GM20431 (cell line): ENCODE data around the gene PLXDC2.
"Not testable (repeated sequence)": the region's sequence is repeated elsewhere in the genome, so short reads cannot be mapped to it uniquely, and the experiment has no call there.

Experiments used
- in situ Hi-C: fragments of 300-500 bp; cut with MseI, MboI; formaldehyde crosslinking; loops from one replicate; pipeline ENCODE4 v1.15.0; 2020; ENCODE audit warnings: low sequenced_read_pairs; ENCODE audit not compliant: unreplicated experiment

Gene PLXDC2

DNA sequence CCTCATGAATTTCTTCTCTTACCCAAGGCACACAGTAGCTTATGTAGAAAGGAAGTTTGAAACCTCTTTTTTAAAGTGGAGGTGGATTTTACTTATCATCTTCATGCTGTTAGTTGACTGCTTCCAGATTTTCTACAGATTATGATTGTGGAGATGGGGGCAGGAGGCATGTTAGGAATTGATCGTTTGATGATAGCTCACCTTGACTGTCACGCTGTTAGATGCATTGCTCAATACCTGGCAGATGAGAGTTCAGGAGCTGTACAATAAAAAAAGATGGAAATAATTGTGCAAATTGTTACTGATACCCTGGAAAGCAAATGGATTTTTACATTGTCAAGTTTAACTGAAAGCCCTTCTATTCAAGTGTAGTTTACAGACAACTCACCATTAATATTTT, 340.3 kb downstream of the PLXDC2 start:
- in situ Hi-C loops = no loop called here

DNA sequence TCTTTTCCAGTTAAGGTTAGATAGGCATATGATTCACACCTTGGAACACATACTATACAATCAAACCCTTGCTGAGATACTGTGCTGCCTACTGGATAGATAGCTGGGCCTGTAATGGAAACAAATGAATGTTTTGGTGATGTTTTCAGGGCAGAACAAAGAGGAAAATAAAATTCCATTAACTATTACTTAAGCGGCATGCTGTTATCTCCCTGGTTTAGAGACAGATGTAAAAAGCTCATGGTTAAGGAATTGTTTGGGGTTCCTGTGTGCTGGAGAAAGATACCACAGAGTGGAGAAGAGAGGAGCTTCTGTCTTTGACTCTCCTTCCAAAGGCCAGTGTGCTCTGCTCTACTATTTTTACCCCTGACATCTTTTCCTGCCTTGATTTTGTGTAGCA, 341.1 kb downstream of the PLXDC2 start:
- in situ Hi-C loops = no loop called here

DNA sequence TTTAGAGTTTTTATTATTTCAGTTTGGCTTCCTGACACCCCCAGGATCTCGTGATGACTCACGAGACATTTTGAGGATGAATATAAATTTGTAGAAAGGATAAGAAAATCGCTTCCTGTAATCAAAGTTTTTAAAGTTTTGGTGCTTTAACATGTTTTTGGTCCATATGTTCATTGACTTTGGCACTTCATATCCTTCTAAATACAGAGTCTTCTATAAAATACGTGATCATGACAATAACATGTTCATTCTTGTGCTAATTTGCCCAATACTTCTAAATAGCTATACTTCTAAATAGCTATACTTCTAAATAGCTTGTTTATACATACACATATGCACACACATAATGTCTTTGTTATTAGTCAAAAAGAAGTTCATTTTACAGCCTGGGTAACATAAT, 341.9 kb downstream of the PLXDC2 start:
- in situ Hi-C loops = no loop called here

DNA sequence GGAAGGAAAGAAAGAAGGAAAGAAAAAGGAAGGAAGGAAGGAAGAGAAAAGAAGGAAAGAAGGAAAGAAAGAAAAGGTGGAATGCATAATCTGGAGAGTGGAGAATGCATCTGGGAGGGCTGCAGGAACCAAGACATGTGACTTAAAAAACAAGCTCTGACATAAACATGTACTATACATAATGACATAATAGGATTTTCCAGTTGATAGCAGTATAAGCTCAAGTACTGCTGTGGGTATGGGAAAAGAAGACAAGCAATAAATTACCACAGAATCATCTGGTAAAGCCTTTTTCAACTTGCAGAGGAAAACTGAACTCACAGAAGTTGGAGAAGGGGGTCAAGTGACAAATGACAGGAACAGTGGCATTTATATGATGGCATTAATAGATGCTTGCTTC, 345.9 kb downstream of the PLXDC2 start:
- in situ Hi-C loops = no loop called here

DNA sequence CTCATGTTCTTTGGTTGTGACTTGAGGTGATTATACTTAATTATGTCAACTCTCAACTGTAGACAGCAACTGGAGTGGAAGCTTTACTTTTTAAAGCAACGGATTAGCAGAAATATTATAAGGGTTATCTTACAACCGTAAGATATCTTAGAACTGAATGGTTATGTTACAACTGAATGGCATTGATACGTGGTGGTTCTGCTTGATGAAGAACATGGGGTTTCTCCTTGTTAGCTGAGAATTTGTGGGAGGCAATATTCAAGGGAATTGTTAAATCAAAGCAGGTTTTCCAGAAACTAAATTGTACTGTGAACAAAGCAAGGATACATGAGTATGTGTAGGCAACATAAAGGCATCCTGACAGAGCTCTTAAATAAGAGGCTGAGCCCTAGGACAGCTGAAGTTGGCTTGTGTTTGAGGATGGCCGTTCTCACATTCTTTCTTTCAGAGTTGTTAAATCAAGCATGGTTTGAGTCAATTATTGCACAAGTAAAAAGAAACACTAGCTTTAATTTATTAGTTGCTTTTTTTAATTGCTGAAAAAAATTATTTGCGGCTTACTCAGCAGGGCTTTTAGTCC, 350.0 kb downstream of the PLXDC2 start:
- in situ Hi-C loops = no loop called here

DNA sequence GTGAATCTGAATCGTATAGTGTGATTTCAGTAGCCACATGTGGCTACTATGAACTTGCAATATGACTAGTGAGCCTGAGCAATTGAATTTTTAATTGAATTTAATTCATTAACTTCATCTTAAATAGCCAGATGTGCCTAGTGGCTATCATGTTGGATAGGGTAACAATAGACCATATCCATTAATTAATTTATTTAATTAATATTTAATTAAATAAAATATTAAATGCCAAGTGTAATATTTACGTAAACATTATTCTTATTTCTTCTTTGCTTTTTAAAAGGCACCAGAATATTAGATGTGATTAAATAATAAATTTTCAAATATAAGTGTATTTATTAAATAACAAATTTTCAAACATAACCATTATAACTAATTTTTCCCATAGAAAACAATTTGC, 354.4 kb downstream of the PLXDC2 start:
- in situ Hi-C loops = no loop called here

DNA sequence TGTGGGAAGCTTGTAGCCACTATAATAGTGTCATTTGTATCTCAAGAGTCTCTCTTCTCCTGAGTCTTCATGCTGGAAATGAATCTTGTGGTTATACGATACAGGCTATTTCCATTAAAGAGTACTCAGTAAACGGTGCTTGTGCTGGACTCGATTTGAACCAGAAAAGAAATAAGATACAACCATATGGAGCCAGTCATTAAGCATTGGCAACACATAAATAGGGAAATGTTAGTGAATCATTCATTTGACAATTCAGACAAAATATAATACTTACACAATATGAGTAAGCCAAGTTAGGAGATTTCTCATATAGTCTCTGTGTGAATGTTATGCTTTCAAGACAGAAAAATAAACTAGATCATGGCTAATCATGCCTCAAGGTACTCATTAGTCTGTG, 356.8 kb downstream of the PLXDC2 start:
- in situ Hi-C loops = no loop called here

DNA sequence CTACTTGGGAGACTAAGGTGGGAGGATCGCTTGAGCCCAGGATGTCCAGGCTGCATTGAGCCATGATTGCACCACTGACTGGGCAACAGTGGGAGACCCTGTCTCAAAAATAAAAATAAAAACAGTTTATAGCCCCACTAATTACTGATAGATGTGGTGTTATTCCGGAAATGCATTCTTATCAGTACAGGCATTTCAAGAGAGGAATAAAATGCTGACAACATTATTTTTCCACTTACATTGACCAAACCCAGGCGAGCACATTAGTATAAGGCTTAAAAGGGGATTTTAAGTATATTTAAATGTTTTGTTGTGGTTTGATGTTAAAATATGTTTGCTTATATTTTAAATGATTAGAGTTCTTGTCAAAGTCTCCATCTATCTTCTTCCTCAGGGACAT, 359.5 kb downstream of the PLXDC2 start:
- in situ Hi-C loops = no loop called here

DNA sequence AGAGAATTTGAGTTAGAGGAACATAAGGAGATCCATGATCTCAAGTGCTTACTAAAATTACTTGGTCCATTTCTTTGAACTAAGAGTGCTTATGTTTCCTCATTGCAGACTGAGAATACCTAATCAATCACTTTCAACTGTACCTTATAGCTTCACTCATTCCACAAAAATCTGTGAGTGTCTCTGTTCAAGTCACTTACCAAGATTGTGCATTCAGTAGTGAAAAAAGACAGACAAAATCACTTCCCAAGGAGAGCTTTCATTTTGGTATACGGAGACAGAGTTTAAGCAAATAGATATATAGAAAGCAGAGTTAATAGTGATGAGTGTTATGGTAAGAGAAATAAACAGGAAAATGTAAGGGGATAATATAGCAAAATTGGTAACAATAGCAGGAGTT, 364.5 kb downstream of the PLXDC2 start:
- in situ Hi-C loops = no loop called here

DNA sequence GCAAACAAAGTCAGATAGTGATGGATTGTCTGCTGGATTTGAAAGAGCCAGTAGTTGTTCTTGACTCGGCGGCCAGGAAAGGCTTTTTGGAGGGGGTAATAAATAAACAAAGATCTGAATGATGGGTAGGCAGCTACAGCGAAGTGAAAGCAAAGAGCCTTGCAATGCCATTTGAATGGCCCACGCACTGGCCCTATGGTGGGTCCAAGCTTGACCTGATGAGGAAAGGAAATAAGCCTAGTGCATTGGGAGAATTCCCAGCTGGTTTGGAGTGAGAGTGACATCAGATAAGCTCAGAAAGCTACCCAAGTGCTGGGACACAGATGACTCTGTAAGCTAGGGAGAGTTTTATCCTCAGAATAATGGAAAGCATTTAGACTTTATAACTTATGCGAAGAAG, 365.2 kb downstream of the PLXDC2 start:
- in situ Hi-C loops = no loop called here

DNA sequence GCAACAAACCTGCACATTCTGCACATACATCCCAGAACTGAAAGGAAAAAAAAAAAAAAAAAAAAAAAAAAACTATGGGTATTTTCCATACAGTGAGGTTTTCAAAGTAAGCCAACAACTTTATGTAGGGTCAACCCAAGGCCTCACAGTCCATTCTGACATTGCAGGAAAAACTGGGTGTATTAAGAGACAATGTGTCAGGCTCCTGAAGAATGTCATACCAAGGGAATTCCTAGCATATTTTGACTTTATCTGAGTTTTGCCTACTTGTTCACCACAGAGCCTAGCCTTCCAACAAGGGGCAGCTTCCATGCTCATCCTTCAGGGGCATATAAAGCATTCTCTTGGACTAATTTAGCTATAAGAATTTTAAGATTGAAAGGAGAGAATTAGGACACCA, 368.9 kb downstream of the PLXDC2 start:
- in situ Hi-C loops = no loop called here

DNA sequence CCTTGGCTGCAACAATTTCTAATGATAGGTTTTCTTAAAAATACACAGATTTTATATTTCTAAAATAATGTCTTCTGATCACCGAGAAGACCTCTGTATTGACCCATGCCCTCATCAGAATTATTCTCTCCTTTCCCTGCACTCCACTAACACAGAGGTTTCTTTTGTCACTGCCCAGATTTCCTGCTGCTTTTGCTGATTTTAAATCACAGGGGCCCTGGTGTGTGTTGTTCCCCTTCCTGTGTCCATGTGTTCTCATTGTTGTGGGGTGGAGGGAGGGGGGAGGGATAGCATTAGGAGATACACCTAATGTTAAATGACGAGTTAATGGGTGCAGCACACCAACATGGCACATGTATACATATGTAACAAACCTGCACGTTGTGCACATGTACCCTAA, 375.2 kb downstream of the PLXDC2 start:
- in situ Hi-C loops = not testable (repeated sequence)

DNA sequence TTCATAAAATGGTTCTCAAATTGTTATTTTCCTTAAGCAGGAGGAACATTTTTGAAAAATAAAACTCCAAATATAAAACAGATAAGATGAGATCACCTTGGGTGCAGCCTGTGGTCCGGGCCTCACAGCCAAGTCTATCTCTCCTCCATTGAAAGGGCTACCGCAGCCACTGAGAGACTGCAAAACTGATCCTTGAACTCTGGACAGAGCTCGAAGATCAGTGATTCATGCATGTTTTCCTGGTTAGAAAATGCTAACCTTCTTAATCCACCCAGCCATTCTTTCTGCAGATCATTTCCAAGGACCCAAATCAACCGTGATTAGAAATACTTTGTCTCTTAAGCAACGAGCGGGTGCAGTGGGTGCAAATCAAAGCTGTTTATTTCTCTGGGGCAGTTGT, 378.8 kb downstream of the PLXDC2 start:
- in situ Hi-C loops = no loop called here

DNA sequence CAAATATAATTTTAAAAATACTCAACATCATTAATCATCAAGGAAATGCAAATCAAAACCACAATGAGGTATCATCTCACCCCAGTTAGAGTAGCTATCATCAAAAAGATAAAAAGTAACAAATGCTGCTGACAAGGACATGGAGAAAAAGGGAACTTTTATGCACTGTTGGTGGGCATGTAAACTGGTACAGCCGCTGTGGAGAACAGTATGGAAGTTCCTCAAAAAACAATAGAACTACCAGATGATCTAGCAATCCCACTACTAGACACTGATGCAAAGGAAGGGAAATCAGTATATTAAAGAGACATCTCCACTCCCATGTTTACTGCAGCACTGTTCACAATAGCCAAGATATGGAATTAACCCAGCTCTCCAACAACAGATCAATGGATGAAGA, 384.5 kb downstream of the PLXDC2 start:
- in situ Hi-C loops = no loop called here

DNA sequence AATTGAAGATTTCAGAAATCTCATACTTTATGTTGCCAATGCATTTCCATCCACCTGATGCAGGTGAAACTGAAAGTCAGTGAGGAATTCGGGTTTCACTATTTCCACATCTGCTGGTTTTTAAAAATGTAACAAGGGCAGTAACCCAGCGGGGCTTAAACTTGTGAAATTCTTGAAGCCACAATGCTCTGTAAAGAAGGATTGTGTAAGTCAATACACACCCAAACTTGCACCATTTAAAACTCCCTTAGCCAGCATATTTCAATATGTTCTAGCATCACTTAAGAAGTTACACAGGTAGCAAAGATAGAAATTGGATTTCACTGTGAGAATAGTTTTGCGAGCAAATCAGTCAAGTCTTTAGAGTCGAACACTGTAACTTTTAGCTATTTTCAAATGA, 386.1 kb downstream of the PLXDC2 start:
- in situ Hi-C loops = no loop called here

DNA sequence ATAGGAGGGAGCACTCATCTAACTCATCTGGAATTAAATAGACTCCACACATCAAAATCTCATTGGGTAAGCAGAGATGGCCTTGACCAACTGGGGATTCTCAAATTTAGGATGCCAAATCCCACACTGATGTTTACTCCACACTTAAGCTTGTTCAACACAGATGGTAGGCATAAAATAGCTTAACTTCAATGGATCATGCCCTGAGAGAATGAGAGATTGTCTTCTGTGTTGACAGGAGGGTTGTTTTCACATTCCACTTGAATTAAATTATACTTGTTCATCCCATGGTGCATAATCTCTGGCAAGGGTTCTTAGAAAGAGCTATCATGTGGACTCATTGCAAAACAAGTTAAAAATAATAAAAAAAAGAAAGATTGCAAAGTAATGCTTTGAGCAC, 391.4 kb downstream of the PLXDC2 start:
- in situ Hi-C loops = no loop called here

DNA sequence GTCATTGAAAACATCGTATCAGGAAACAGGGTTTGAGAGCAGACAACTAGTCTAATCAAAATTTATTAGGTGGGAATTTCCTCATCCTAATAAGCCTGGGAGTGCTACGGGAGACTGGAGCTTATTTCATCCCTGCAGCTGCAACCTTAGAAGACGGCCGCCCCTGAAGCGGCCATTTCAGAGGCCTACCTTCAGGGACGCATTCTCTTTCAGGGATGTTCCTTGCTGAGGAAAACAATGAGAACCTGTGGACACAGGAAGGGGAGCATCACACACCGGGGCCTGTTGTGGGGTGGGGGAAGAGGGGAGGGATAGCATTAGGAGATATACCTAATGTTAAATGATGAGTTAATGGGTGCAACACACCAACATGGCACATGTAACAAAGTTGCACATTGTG, 392.9 kb downstream of the PLXDC2 start:
- in situ Hi-C loops = not testable (repeated sequence)

DNA sequence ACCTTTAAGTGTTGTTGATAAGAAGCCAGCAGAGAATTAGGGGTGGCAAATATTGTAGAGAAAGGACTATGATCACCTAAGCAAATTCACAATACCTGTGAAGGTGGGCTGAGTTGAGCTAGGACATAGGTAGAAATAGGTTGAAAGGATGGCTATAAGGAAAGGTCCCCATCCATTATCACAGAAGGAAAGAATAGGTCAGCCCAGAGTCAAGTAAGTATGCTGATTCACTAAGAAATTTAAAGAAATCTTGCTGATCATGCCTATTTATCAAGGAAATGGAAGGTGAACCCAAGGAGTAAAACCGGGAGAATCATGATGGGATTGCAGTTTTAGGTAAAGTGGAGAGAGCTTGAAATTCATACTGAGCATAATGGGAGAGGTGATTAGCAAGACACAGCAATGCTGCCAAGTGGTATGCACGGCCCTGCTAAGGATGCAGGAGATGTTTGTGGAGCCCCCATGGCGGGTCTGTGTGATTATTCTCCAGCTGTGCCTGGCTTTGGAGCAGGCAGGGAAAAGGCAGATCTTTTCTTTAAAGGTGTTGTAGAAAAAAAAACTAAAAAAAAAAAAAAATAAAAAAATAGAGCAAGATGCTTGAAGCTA, 399.4 kb downstream of the PLXDC2 start:
- in situ Hi-C loops = no loop called here

DNA sequence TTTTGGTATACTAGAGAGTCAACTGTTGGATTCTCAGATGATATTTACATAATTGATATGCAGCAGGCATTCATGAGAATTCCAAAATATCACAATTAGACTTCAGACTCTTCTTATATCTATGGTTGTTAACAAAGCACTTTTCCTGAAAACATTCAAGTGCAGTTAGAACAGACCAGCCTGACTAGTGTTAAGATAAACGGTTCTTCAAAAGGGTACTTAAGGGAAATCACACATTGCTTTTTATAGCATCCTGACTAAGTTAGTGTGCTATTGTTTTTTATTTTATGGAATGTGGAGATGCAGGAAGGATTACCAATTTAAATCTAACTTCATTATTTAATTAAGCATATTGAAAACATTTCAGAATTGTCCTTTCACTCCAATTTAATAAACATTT, 405.1 kb downstream of the PLXDC2 start:
- in situ Hi-C loops = no loop called here

DNA sequence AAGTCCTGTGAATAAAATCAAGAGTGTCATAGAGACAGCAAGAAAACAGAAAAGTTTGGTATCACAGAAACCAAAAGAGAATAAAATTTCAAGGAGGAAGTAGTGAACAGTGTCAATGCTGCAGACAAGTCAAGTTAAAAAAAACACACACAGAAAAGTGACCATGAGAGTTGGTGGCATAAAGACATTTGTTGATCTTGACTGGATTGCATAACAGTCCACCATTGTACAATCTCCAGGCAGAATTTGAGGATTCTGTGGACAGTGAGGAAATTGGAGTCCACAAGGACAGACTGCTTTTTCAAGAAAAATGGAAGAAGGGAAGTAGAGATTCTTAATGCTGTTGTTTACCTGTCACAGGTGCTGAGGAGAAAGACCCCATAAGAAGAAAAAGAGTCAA, 412.5 kb downstream of the PLXDC2 start:
- in situ Hi-C loops = no loop called here

DNA sequence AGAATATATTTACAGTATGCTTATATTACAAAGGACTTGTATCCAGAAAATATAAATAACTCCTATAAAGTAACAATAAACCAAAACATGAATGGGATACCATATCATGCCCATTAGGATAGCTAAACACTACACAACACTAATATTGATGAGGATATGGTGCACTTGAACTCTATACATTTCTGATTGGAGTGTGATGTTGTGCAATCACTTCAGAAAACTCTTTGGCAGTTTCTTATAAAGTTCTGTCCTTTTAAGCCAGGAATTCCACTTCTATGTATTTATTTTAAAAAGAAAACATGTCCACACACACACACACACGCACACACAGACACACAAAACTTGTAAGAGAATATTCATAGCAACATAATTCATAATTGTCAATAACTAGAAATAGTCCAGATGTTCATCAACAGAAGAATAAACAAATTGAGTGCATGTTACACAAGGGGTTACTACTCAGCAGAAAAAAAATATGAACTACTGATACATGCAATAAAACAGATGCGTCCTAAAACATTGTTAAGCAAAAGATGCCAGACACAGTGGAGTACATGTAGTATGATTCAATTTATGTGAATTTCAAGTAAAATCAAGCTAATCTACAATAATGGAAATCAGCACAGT, 416.0 kb downstream of the PLXDC2 start:
- in situ Hi-C loops = no loop called here

DNA sequence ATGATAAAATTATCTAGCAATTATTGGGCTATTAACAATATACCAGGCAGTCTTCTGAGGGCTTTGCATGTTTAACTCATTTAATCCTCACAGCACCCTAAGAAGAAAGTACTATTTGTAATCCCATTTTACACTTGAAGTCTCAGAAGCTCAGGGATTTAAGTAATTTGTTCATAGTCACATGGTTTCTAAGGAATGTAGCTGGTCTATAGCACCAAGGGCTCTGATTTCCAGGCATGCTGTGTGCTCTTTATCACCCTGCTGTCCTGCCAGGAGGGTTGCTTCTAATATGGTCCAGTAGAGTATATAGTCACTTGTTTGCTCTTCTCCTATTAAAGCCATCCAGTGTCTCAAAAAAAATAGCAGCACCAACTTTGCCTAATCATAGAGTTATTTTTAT, 417.2 kb downstream of the PLXDC2 start:
- in situ Hi-C loops = no loop called here
